HG02840 (cell line): ENCODE results near the gene SEMA3E.

Experiments
- ATAC-seq: cut with Tn5 transposase; IDR thresholded peaks from one replicate; pipeline ENCODE4 v1.9.1; 2021; ENCODE audit warnings: mild to moderate bottlenecking, moderate library complexity, moderate number of reproducible peaks; ENCODE audit not compliant: unreplicated experiment, low FRiP score

The SEMA3E gene

DNA sequence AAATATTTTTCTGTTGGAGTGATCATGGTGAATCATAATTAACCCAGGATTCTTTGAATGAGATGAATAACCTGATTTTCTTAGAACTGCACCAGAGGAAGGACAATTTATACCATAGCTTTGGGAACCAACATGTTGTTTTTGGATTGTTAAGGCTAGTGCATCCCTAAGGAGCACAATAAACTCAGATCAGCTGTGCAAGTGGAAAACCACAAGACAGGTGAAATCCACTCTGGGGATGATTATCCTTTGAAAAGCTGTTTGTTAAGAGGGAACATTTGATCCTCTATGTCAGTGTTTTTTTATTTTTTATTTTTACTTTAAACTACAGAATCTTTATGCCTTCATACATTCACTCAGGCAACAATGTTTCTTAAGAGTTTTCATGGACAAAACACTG, 254.2 kb downstream of the SEMA3E start:
- no peak for ATAC-seq

- ATAC-seq: no peak
Measured at GRCh38 chr7:83388436-83388835, 260.5 kb downstream of the SEMA3E start.

- no peak for ATAC-seq
Measured at GRCh38 chr7:83366629-83367028, 282.3 kb downstream of the SEMA3E start.

DNA sequence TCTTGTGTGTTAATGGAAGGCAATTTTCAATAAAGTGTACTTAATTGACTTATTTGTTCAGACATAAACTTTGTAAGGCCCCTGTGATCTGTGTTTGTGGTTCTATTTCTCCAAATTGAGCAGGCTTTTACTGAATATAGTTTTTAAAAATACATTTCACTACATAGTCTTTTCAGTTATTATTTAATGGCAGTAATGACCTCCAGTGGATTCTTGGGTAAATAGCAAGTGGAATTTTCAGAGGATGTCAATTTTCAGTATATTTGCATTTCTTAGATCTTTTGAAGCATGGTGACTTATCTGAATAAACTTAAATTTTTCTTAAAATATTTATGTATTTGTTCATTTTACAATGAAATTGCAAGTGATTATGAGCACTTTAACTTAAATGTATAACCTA, 283.2 kb downstream of the SEMA3E start:
- ATAC-seq: no peak

DNA sequence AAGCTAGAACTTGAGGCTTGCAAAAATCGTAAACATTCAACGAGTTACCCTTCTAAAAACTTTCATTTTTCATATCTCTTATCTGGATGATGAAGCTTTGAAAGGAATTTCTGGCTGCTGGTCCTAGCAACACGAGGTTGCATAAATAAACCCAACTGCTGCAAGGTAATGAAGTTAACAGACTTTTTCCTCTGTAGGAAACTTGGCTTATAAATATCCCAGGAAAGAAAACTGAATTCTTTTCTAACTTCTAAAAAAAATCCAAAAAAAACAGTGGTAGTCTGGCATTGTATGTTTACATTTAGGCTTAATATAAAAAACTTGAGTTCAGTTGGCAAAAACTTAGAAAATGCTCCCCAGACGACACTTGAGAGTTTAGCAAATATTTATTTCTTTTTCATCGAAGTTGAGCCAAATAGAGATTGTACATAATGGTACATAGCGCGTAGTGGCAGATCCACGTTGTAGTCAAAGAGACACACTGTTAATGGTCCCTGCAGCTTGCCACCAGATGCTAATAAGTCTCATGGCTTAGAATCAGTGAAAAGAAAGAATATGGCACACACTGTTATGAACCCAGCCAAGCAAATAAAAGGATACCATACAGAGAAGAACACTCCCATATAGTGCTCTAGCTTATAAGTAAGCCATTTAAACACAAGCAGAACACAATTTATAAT, 285.9 kb downstream of the SEMA3E start:
- ATAC-seq: no peak

- no peak for ATAC-seq
Measured at GRCh38 chr7:83359108-83359507, 289.8 kb downstream of the SEMA3E start.

GRCh38 chr7:83355143-83355542, 293.8 kb downstream of the SEMA3E start:
- no peak for ATAC-seq

DNA sequence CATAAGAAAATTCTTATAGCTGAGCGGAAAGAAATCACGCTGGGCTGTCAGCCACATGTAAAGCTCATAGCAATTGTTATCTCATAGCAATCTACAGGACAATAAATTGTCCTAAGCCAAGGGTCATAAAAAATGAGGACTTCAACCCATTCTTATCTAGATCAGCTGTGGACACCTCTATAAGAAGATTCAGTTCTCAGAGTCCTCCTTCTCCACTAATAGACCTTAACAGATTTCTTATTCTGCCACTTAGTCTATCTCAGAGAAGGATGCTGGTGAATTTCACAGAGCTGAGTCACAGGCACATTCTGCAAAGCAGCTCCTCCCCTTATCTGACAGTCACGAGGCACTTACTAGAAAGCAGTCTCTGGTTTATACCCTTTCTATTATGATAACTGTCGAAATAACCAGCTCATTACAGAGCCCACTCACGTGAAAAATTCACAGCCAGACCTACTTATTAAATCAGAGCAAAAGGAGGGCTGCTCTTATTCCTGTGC, 300.9 kb downstream of the SEMA3E start:
- ATAC-seq: no peak

GRCh38 chr7:83339907-83340306, 309.0 kb downstream of the SEMA3E start:
- ATAC-seq: no peak

- no peak for ATAC-seq
Measured at GRCh38 chr7:83338277-83338950, 310.5 kb downstream of the SEMA3E start.

- ATAC-seq: no peak
Measured at GRCh38 chr7:83337050-83337449, 311.9 kb downstream of the SEMA3E start.

- no peak for ATAC-seq
Measured at GRCh38 chr7:83326223-83326622, 322.7 kb downstream of the SEMA3E start.

DNA sequence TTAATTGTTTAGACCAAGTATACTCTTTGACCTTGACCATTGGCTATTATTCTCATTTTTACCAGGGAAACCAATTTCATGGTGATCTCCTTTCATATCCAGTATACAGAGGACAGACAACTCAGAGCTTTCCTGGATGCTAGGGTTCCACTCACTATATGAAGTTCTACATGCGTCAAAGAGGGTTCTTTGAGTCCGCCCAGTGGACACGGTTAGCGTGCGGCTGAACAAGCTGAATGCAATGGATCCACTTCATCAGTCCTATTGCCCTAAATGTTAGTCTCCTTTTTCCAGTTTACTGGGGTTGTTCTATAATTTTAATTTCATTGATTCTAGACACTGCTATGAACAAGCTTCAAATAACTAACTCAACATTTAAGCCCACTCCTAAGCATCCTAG, 323.9 kb downstream of the SEMA3E start:
- no peak for ATAC-seq

- no peak for ATAC-seq
Measured at GRCh38 chr7:83324596-83324995, 324.3 kb downstream of the SEMA3E start.

DNA sequence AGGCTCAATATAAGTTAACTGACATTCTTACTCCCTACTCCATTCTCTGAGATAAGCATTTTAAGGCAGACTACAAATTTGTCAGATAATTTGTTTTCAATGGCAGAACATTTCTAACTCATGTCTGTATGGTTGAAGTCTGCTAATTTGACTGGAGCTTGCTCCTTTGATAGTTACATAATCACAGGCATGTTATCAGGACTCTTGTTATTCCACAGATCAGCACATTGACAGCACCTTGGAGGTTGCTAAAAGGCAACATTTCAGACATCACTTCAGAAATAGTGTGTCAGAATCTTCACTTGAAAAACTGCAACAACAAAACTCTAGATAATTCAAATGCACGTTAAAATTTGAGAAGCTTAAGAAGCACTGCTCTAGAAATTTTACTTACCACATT, 327.9 kb downstream of the SEMA3E start:
- ATAC-seq: no peak

GRCh38 chr7:83313931-83314330, 335.0 kb downstream of the SEMA3E start:
- ATAC-seq: no peak
